ENCODE results near the gene TNPO3. TPM values are rescaled to one million over a fixed set of nuclear protein-coding genes. Genes with fewer than 3 reads are reported as not detected.

The TNPO3 gene
- total RNA-seq, 1 experiment from 2014 or later = 59.2 TPM

DNA sequence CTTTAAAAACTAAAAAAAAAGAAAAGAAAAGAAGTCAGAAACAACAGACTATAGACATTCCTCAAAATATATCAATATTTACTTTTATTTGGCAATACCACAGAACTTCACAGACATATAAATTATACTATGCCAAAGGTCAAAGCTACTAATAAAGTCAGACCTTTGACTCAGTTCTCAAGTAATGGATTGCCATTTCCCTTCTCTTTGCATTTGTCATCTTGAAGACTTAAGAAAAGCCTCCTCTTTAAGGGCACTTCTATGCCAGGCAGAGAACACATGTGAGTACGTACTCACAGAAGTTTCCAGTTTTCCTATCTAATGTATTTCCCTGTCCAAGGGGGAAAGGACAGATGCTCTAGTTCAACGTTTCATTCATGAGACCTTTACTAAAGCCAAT, 37.6 kb downstream of the TNPO3 start:
- Histone ChIP-seq H3F3A (ENCODE audit: insufficient read depth, low read depth) (peaks cover 5% of the 10 kb centered on the region), H3K9me3 (ENCODE audit: insufficient read depth, low read depth) (no peaks in the 10 kb centered on the region), H3K79me2 (ENCODE audit: low read depth) (peaks cover 48% of the 10 kb centered on the region), H3K4me2 (no peak overlapping the region), H3K4me3 (no peak overlapping the region), H3K27ac (no peak overlapping the region), H3K9me2 (ENCODE audit: insufficient read depth) (no peaks in the 10 kb centered on the region), H3K27me3 (ENCODE audit: insufficient read depth, low read depth) (no peaks in the 10 kb centered on the region), H2AFZ (no peak overlapping the region), H3K4me1 (replicated peaks; ENCODE audit: insufficient read depth) (peaks cover 20% of the 10 kb centered on the region; the same call in 1 of the 2 replicates), H4K20me1 (ENCODE audit: insufficient read depth) (peaks cover 6% of the 10 kb centered on the region; the same call in 1 of the 2 replicates), H3K36me3 (ENCODE audit: low read depth) (peaks cover 8% of the 10 kb centered on the region)
- BruUV-seq (replicated peaks) = no TSS peak
- DNase-seq = no peak
- POLR2A ChIA-PET (ENCODE audit: unreplicated experiment) = no interaction called here
- CTCF ChIA-PET = no interaction called here
- no peak for TF ChIP-seq EZH2 (IDR thresholded peaks at IDR 0.05; ENCODE audit: low read depth)
- TF ChIP-seq, protein P1, sequence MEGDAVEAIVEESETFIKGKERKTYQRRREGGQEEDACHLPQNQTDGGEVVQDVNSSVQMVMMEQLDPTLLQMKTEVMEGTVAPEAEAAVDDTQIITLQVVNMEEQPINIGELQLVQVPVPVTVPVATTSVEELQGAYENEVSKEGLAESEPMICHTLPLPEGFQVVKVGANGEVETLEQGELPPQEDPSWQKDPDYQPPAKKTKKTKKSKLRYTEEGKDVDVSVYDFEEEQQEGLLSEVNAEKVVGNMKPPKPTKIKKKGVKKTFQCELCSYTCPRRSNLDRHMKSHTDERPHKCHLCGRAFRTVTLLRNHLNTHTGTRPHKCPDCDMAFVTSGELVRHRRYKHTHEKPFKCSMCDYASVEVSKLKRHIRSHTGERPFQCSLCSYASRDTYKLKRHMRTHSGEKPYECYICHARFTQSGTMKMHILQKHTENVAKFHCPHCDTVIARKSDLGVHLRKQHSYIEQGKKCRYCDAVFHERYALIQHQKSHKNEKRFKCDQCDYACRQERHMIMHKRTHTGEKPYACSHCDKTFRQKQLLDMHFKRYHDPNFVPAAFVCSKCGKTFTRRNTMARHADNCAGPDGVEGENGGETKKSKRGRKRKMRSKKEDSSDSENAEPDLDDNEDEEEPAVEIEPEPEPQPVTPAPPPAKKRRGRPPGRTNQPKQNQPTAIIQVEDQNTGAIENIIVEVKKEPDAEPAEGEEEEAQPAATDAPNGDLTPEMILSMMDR (conservative IDR thresholded peaks at IDR 0.05) = no peak
- intact Hi-C loops (cut with micrococcal nuclease; ENCODE audit: unreplicated experiment) = loop anchor here (10.0 kb wide), 1 partner anchor 52 kb away; no protein-coding TSS in a partner anchor

DNA sequence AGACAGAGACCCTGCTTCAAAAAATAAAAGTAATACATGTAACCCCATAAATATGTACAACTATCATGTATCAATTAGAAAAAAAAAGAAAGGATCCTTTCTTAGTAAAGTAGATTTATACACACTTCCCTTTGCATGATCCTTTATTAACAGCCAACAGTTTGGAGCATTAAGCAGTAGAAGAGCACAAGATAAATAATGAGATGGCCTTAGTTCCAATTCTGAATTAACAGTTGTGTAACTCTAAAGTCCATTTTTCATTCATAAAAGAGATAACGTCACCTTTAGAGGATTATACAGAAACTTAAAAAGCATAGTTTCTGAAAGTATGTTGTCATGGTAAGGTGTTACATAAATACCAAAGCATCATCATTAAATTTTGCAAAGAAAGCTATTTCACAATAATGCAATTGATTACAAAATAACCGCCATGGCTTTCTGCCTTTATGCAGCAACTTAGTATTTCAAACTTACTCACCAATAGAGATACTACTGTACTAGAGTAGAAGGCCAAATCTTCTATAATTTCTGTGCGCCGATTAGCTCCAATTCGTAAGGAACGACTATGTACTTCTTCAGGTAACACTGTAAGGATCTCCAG, 40.3 kb downstream of the TNPO3 start:
- H3F3A ChIP-seq (ENCODE audit: insufficient read depth, low read depth) = peaks cover 8% of the 10 kb centered on the region
- no peak overlapping the region for H3K4me3 ChIP-seq
- no peak overlapping the region for H3K27ac ChIP-seq
- peaks cover 31% of the 10 kb centered on the region for H3K79me2 ChIP-seq (ENCODE audit: low read depth)
- 0 out of 2 replicates have a peak, but pooled peaks cover 11% of the 10 kb centered on the region for H3K4me1 ChIP-seq (replicated peaks; ENCODE audit: insufficient read depth)
- no peaks in the 10 kb centered on the region for H3K27me3 ChIP-seq (ENCODE audit: insufficient read depth, low read depth)
- no peaks in the 10 kb centered on the region for H3K9me2 ChIP-seq (ENCODE audit: insufficient read depth)
- DNase-seq = no peak
- intact Hi-C loops (cut with micrococcal nuclease; ENCODE audit: unreplicated experiment) = loop anchor here (10.0 kb wide), 1 partner anchor 50 kb away; no protein-coding TSS in a partner anchor
- no peak overlapping the region for H2AFZ ChIP-seq
- CTCF ChIA-PET = interaction anchor here (0.6 kb wide), 1 partner anchor 162 kb away, joined by 3 read pairs; no protein-coding TSS in a partner anchor
- TF ChIP-seq, protein P1 (conservative IDR thresholded peaks at IDR 0.05) = no peak
- TF ChIP-seq EZH2 (IDR thresholded peaks at IDR 0.05; ENCODE audit: low read depth) = no peak
- H4K20me1 ChIP-seq (ENCODE audit: insufficient read depth) = peaks cover 18% of the 10 kb centered on the region
- no peaks in the 10 kb centered on the region for H3K9me3 ChIP-seq (ENCODE audit: insufficient read depth, low read depth)
- H3K36me3 ChIP-seq (ENCODE audit: low read depth) = peaks cover 12% of the 10 kb centered on the region
- POLR2A ChIA-PET (ENCODE audit: unreplicated experiment) = no interaction called here
- no peak overlapping the region for H3K4me2 ChIP-seq
- no TSS peak for BruUV-seq (replicated peaks)

DNA sequence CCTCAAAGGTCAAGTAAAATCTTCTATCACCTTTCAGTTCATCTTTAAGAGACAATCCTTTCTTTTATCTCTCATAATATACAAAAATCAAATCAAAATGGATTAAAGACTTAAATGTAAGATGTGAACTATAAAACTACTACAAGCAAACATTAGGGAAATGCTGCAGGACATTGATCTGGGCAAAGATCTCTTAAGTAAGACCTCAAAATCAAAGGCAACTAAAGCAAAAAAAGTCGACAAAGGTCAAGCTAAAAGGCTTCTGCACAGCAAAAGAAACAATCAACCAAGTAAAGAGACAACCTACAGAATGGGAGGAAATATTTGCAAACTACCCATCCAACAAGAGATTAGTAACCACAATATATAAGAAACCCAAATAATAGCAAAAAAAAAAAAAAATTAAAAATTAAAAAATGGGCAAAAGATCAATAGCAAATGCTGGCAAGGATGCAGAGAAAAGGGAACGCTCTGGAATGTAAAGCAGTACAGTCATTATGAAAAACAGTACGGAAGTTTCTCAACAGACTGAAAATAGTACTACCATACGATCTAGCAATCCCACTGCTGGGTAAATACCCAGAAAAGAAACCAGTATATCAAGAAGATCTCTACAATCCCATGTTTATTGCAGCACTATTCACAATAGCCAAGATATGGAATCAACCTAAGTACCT, 41.7 kb downstream of the TNPO3 start:
- Histone ChIP-seq H3K36me3 (ENCODE audit: low read depth) (peaks cover 22% of the 10 kb centered on the region), H3K27ac (no peak overlapping the region), H4K20me1 (ENCODE audit: insufficient read depth) (peaks cover 21% of the 10 kb centered on the region), H3K4me1 (replicated peaks; ENCODE audit: insufficient read depth) (0 out of 2 replicates have a peak, but pooled peaks cover 11% of the 10 kb centered on the region), H3K9me2 (ENCODE audit: insufficient read depth) (no peaks in the 10 kb centered on the region), H3K4me3 (no peak overlapping the region), H2AFZ (no peak overlapping the region), H3K4me2 (no peak overlapping the region), H3K79me2 (ENCODE audit: low read depth) (peaks cover 24% of the 10 kb centered on the region; the same call in 1 of the 2 replicates), H3K27me3 (ENCODE audit: insufficient read depth, low read depth) (no peaks in the 10 kb centered on the region), H3K9me3 (ENCODE audit: insufficient read depth, low read depth) (no peaks in the 10 kb centered on the region), H3F3A (ENCODE audit: insufficient read depth, low read depth) (peaks cover 8% of the 10 kb centered on the region)
- BruUV-seq (replicated peaks) = no TSS peak
- POLR2A ChIA-PET (ENCODE audit: unreplicated experiment) = no interaction called here
- intact Hi-C loops (cut with micrococcal nuclease; ENCODE audit: unreplicated experiment) = loop anchor here (10.0 kb wide), 1 partner anchor 48 kb away; no protein-coding TSS in a partner anchor
- DNase-seq = no peak
- CTCF ChIA-PET = interaction anchor here (0.6 to 0.7 kb wide), 2 partner anchors 55 to 151 kb away, joined by 3 read pairs; partner anchors contain the start of gene ATP6V1F
- TF ChIP-seq, protein P1 (conservative IDR thresholded peaks at IDR 0.05) = no peak
- no peak for TF ChIP-seq EZH2 (IDR thresholded peaks at IDR 0.05; ENCODE audit: low read depth)
